ENCODE measurements around the gene ECM1.

The ECM1 gene

DNA sequence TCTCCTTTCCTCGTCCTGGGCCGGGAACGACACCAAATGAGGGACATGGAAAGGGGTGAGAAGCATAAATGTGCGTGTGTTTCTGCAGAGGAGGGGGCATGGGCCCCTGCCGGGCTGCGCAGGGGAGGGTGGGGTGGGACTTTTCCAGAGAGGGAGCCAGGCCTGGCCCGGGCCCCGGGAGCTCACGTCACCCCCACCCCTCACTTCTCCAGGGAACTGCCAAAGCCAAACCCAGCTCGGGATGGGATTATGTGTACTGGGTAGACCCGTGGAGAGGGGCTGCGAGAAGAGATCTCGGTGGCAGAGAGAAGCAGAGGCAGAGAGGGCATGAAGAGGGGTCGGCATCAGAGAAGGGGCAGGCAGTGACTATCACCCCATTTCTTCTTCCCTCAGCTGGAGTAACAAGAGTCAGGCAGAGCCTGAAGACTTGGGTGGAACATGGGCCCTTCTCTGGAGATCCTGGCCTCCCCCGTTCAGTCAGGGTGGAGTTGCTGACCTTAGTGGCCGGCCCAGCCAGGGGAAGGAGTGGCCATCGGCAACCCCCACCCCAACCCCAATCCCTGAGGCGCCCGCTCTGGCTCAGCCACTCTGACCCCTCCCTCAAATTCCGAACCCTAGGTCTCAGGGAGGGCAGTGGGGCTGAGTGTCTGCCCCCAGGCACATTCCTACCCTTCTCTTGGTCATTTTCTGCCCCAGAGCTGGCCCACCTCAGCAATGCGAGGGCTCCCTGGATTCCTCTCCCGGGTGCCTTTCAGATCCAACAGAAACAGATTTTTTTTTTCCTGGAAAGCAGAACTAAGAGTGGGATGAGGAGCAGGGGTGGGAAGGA is 42.5 kb downstream of the ECM1 start:
- Histone ChIP-seq H3K27me3 (ENCODE audit: control insufficient read depth, insufficient read depth, low read length) (peaks cover 22% of the 10 kb centered on the region), H3K4me1 (ENCODE audit: control insufficient read depth, insufficient read depth, low read length) (peaks cover 24% of the 10 kb centered on the region), H3K9me3 (ENCODE audit: control insufficient read depth, low read length) (no peaks in the 10 kb centered on the region), H3K4me3 (ENCODE audit: low read length) (no peak overlapping the region), H3K36me3 (ENCODE audit: control insufficient read depth, insufficient read depth, low read length) (peaks cover 3% of the 10 kb centered on the region), H3K9ac (ENCODE audit: low read length) (peak overlapping the region; percentile 65)

DNA sequence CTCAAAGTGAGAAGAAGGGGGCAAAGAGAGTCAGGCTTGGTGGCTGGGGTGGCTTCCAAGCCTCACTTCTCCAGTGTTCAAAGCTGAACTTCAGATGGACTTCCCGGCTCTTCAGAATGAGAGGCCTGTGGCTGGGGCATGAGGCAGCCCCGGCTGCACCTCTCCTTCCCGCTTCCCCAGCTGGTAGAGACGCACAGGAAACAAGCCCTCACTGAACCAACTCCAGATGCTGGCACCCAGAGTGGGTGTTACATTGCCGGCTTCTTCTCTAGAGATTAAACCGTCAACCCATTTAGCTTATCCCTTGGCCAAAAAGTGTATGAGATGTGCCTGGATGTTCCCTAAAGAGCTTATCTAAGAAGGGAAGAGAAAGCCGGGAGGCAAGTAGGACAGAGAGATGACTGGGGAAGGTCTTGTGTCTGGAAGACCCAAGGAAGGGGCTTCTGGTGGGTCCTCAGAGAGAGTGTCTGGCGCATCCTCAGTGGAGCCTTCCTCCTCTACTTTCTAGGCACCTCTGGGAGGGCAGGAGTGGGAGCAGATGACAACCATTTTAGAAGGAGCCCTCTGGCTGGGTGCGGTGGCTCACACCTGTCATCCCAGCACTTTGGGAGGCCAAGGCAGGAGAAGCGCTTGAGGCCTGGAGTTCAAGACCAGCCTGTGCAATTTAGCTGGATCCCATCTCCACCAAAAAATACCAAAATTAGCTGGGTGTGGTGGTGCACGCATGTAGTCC is 43.3 kb downstream of the ECM1 start:
- no peak overlapping the region for H3K4me3 ChIP-seq (ENCODE audit: low read length)
- H3K9me3 ChIP-seq (ENCODE audit: control insufficient read depth, low read length): no peaks in the 10 kb centered on the region
- H3K9ac ChIP-seq (ENCODE audit: low read length): no peak overlapping the region
- peaks cover 20% of the 10 kb centered on the region for H3K27me3 ChIP-seq (ENCODE audit: control insufficient read depth, insufficient read depth, low read length)
- peaks cover 7% of the 10 kb centered on the region for H3K36me3 ChIP-seq (ENCODE audit: control insufficient read depth, insufficient read depth, low read length)
- peaks cover 24% of the 10 kb centered on the region for H3K4me1 ChIP-seq (ENCODE audit: control insufficient read depth, insufficient read depth, low read length)

DNA sequence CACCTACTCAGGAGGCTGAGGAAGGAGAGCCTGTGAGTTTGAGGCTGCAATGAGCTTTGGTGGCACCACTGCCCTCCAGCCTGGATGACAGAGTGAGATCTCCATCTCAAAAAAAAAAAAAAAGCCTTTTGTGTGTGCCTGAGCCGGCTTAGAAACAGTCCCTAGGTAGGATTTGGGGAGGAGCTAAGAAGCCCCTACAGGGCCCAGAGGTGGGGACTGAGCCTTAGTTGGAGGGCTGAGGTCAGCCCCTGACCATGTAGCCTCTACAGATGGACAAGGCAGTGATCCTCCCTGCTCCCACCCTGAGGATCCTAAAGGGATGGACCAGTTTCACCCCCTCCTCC is 43.8 kb downstream of the ECM1 start:
- Histone ChIP-seq H3K4me1 (ENCODE audit: control insufficient read depth, insufficient read depth, low read length) (peaks cover 24% of the 10 kb centered on the region), H3K4me3 (ENCODE audit: low read length) (no peak overlapping the region), H3K36me3 (ENCODE audit: control insufficient read depth, insufficient read depth, low read length) (peaks cover 7% of the 10 kb centered on the region), H3K9me3 (ENCODE audit: control insufficient read depth, low read length) (no peaks in the 10 kb centered on the region), H3K27me3 (ENCODE audit: control insufficient read depth, insufficient read depth, low read length) (peaks cover 20% of the 10 kb centered on the region), H3K9ac (ENCODE audit: low read length) (no peak overlapping the region)

DNA sequence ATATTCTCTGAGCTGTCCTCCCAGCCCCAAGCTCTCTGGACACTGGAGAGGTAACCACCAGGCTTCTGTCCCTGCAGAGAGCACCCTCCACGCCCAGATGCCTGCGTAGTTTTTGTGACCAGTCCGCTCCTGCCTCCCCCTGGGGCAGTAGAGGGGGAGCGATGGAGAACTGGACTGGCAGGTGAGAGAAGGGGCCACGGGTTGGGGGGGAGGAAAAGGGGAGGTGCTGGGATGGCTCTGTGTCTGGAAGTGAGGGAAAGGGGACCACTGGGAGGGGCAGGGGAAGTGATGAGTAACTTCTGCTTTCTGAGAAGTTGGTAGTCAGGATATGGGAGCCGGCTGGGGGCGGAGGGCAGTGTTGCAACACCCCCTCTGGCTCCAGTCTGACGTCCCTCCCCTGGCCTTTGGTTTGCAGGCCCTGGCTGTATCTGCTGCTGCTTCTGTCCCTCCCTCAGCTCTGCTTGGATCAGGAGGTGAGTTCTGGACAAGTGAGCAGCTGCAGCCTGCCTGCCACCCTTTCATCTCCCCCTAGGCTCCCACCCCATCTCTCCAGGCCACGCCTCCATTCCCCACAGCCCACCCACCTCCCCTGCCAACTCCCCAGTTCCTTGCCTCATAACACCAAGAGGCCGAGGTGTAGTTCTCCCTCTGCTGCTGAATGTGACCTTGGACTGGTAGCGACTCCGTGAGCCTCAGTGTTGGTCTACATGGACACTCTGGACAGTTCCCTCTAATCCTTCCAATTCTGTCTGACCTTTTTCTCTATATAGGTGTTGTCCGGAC is 44.4 kb downstream of the ECM1 start:
- H3K9me3 ChIP-seq (ENCODE audit: control insufficient read depth, low read length): no peaks in the 10 kb centered on the region
- H3K36me3 ChIP-seq (ENCODE audit: control insufficient read depth, insufficient read depth, low read length): peaks cover 7% of the 10 kb centered on the region
- no peak overlapping the region for H3K4me3 ChIP-seq (ENCODE audit: low read length)
- peaks cover 20% of the 10 kb centered on the region for H3K27me3 ChIP-seq (ENCODE audit: control insufficient read depth, insufficient read depth, low read length)
- H3K9ac ChIP-seq (ENCODE audit: low read length): no peak overlapping the region
- H3K4me1 ChIP-seq (ENCODE audit: control insufficient read depth, insufficient read depth, low read length): peaks cover 24% of the 10 kb centered on the region

DNA sequence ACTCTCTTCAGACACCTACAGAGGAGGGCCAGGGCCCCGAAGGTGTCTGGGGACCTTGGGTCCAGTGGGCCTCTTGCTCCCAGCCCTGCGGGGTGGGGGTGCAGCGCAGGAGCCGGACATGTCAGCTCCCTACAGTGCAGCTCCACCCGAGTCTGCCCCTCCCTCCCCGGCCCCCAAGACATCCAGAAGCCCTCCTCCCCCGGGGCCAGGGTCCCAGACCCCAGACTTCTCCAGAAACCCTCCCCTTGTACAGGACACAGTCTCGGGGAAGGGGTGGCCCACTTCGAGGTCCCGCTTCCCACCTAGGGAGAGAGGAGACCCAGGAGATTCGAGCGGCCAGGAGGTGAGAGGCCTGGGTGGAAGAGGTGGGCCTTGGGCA is 45.0 kb downstream of the ECM1 start:
- H3K4me1 ChIP-seq (ENCODE audit: control insufficient read depth, insufficient read depth, low read length): peaks cover 24% of the 10 kb centered on the region
- H3K9me3 ChIP-seq (ENCODE audit: control insufficient read depth, low read length): no peaks in the 10 kb centered on the region
- H3K27me3 ChIP-seq (ENCODE audit: control insufficient read depth, insufficient read depth, low read length): peaks cover 20% of the 10 kb centered on the region
- H3K4me3 ChIP-seq (ENCODE audit: low read length): no peak overlapping the region
- no peak overlapping the region for H3K9ac ChIP-seq (ENCODE audit: low read length)
- H3K36me3 ChIP-seq (ENCODE audit: control insufficient read depth, insufficient read depth, low read length): peaks cover 7% of the 10 kb centered on the region

DNA sequence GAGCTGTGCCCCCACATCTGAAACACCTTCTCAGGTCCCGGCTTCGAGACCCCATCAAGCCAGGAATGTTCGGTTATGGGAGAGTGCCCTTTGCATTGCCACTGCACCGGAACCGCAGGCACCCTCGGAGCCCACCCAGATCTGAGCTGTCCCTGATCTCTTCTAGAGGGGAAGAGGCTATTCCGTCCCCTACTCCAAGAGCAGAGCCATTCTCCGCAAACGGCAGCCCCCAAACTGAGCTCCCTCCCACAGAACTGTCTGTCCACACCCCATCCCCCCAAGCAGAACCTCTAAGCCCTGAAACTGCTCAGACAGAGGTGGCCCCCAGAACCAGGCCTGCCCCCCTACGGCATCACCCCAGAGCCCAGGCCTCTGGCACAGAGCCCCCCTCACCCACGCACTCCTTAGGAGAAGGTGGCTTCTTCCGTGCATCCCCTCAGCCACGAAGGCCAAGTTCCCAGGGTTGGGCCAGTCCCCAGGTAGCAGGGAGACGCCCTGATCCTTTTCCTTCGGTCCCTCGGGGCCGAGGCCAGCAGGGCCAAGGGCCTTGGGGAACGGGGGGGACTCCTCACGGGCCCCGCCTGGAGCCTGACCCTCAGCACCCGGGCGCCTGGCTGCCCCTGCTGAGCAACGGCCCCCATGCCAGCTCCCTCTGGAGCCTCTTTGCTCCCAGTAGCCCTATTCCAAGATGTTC is 45.6 kb downstream of the ECM1 start:
- Histone ChIP-seq H3K4me1 (ENCODE audit: control insufficient read depth, insufficient read depth, low read length) (peaks cover 23% of the 10 kb centered on the region), H3K4me3 (ENCODE audit: low read length) (no peak overlapping the region), H3K9me3 (ENCODE audit: control insufficient read depth, low read length) (no peaks in the 10 kb centered on the region), H3K27me3 (ENCODE audit: control insufficient read depth, insufficient read depth, low read length) (peaks cover 20% of the 10 kb centered on the region), H3K36me3 (ENCODE audit: control insufficient read depth, insufficient read depth, low read length) (peaks cover 7% of the 10 kb centered on the region), H3K9ac (ENCODE audit: low read length) (no peak overlapping the region)

DNA sequence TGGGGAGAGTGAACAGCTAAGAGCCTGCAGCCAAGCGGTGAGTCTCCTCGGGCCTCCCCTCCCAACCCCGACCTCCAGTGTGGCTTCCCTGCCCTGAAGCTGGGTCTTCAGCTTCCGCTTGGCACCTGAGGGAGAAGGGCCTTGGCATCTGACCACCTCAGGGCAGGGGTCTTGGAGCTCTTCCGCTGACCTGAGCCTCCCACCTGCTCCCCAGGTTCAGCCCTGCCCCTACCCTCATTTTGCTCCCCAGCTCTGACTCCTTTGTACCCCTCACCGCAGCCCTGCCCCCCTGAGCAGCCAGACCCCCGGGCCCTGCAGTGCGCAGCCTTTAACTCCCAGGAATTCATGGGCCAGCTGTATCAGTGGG is 46.2 kb downstream of the ECM1 start:
- H3K9me3 ChIP-seq (ENCODE audit: control insufficient read depth, low read length): no peaks in the 10 kb centered on the region
- H3K27me3 ChIP-seq (ENCODE audit: control insufficient read depth, insufficient read depth, low read length): peaks cover 20% of the 10 kb centered on the region
- peaks cover 20% of the 10 kb centered on the region for H3K4me1 ChIP-seq (ENCODE audit: control insufficient read depth, insufficient read depth, low read length)
- H3K9ac ChIP-seq (ENCODE audit: low read length): no peak overlapping the region
- peaks cover 7% of the 10 kb centered on the region for H3K36me3 ChIP-seq (ENCODE audit: control insufficient read depth, insufficient read depth, low read length)
- no peak overlapping the region for H3K4me3 ChIP-seq (ENCODE audit: low read length)

DNA sequence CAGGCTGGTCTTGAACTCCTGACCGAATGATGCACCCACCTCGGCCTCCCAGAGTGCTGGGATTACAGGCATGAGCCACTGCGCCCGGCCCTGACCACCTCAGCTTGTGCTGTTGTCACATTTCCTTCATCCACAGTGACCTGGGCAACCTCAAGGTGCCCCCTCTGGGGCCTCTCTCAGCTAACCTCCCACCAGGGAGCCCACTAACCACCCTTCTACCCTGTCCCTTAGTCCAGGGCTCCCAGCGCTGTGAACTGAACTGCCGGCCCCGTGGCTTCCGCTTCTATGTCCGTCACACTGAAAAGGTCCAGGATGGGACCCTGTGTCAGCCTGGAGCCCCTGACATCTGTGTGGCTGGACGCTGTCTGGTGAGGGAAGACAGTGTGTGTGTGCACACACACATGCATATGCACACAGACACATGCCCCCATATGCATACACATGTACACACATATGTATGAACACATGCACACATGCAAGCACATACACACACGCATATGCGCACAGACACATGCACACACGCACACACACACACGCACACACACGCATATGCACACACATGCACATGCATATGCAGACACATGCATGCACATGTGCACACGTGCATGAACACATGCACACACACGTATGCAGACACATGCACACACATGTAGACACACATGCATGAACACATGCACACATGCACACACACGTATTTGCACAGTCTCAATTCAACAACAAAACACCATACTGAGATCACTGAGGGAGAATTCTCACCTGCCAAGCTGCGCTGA is 47.5 kb downstream of the ECM1 start:
- no peak overlapping the region for H3K9ac ChIP-seq (ENCODE audit: low read length)
- H3K4me3 ChIP-seq (ENCODE audit: low read length): no peak overlapping the region
- H3K27me3 ChIP-seq (ENCODE audit: control insufficient read depth, insufficient read depth, low read length): peaks cover 11% of the 10 kb centered on the region
- H3K36me3 ChIP-seq (ENCODE audit: control insufficient read depth, insufficient read depth, low read length): peaks cover 7% of the 10 kb centered on the region
- peaks cover 26% of the 10 kb centered on the region for H3K4me1 ChIP-seq (ENCODE audit: control insufficient read depth, insufficient read depth, low read length)
- H3K9me3 ChIP-seq (ENCODE audit: control insufficient read depth, low read length): no peaks in the 10 kb centered on the region

DNA sequence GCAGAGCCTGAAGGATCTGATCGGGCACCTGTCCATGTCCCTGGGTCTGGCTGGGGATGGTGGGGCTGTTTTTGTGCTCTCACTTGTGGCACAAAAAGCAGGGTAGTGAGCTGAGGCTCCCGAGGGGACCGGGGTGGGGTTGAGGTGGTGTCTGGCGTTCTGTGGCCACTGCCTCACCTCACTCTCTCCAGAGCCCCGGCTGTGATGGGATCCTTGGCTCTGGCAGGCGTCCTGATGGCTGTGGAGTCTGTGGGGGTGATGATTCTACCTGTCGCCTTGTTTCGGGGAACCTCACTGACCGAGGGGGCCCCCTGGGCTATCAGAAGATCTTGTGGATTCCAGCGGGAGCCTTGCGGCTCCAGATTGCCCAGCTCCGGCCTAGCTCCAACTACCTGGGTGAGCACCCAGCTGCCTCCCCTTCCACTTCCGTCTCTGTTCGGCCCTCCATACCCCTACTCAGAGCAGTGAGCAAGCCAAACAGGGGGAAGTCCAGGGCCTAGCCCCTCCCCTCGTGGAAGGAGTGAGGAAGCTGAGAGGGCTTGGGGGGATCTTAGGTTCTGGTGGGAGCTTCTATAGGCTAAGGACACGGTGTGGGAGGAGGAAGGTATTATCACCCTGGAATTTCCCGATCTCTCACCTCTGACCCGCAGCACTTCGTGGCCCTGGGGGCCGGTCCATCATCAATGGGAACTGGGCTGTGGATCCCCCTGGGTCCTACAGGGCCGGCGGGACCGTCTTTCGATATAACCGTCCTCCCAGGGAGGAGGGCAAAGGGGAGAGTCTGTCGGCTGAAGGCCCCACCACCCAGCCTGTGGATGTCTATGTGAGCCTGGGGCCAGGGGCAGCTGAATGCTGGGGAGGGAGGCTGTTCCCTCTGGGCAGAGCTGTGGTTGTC is 48.3 kb downstream of the ECM1 start:
- no peaks in the 10 kb centered on the region for H3K9me3 ChIP-seq (ENCODE audit: control insufficient read depth, low read length)
- H3K9ac ChIP-seq (ENCODE audit: low read length): no peak overlapping the region
- H3K36me3 ChIP-seq (ENCODE audit: control insufficient read depth, insufficient read depth, low read length): peaks cover 7% of the 10 kb centered on the region
- peaks cover 10% of the 10 kb centered on the region for H3K27me3 ChIP-seq (ENCODE audit: control insufficient read depth, insufficient read depth, low read length)
- H3K4me3 ChIP-seq (ENCODE audit: low read length): no peak overlapping the region
- H3K4me1 ChIP-seq (ENCODE audit: control insufficient read depth, insufficient read depth, low read length): peaks cover 35% of the 10 kb centered on the region

DNA sequence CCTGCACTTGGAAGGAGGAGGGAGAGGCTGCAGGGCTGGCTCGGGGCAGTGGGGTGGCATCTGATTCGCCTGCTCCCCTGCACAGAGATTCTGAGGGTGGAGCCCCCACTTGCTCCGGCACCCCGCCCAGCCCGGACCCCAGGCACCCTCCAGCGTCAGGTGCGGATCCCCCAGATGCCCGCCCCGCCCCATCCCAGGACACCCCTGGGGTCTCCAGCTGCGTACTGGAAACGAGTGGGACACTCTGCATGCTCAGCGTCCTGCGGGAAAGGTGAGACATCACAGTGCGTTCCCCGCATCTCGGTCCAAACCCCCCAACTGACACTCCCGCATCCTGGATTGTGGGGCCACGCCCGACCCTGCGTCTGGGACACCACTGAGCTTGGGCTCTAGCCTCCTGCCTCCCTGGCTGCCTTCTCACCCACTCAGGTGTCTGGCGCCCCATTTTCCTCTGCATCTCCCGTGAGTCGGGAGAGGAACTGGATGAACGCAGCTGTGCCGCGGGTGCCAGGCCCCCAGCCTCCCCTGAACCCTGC is 49.2 kb downstream of the ECM1 start:
- Histone ChIP-seq H3K36me3 (ENCODE audit: control insufficient read depth, insufficient read depth, low read length) (peaks cover 7% of the 10 kb centered on the region), H3K9ac (ENCODE audit: low read length) (no peak overlapping the region), H3K4me1 (ENCODE audit: control insufficient read depth, insufficient read depth, low read length) (peaks cover 40% of the 10 kb centered on the region), H3K9me3 (ENCODE audit: control insufficient read depth, low read length) (no peaks in the 10 kb centered on the region), H3K27me3 (ENCODE audit: control insufficient read depth, insufficient read depth, low read length) (peaks cover under 1% of the 10 kb centered on the region), H3K4me3 (ENCODE audit: low read length) (no peak overlapping the region)

Data from mucosa of stomach (tissue), 1 donor.